DND-41 (cell line): ENCODE measurements around the gene PUM2.

Experiments used
- CTCF ChIP-seq: IDR thresholded peaks from 2 replicates; pipeline ENCODE4 v1.5.1; 2012; ENCODE audit warnings: borderline replicate concordance, low read length, moderate library complexity, mild to moderate bottlenecking; ENCODE audit not compliant: poor library complexity, severe bottlenecking; ENCODE audit errors: extremely low read depth
- EZH2 ChIP-seq: IDR thresholded peaks from 3 replicates; pipeline ENCODE4 v1.6.1; 2012; ENCODE audit warnings: borderline replicate concordance, low read depth, mild to moderate bottlenecking, moderate library complexity, low read length, inconsistent platforms; ENCODE audit not compliant: severe bottlenecking

DNA sequence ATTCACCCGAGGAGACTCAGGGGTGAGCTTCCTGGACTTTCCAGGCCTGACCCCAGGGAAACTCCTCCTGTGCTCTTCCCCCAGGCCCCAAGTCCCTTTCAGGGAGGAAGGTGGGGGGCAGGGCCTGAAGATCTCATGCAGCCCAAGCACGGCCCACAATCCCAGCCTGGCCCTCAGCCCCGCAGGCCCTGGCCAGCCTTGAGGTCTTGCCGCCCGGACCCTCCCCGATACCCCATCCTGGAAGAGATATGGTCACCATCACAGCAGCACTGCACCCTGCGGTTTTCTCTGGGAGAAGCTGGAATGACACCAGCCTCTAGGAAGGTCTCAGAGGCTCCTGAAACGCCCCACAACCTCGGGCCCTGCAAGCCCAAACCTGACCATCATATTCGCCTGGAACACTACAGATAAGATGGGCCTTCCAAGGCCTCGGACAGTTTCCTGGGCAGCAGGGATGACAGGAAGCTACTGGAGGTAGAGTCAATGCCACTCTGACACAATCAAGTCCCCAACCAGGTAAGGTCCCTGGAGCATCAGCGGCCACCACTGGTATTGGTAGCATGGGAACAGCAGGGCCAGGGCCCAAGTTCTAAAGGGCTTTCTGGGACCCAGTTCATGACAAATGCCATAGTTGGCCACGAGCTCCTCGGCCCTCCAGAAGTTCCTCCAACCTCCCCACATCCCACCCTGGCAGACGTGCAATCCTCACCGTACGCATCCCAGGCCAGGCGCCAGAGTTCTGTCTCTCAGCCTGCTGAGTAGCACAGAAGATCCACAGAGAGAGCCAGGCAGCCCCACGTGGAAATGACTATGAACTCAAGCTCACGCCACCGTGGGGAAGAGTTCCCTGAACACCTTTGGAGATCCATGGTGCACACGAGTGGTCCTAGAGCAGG is 134.3 kb downstream of the PUM2 start:
- TF ChIP-seq CTCF (no peak), EZH2 (no peak)
